ENCODE measurements around the gene ADAM12. TPM values are rescaled to one million over a fixed set of nuclear protein-coding genes. Genes with fewer than 3 reads are reported as not detected.
A peak's percentile ranks its signal among the peaks of the same experiment; 100 is the strongest.
"Not testable (repeated sequence)": the region's sequence is repeated elsewhere in the genome, so short reads cannot be mapped to it uniquely, and the experiment has no call there.

Gene ADAM12
- total RNA-seq, 1 donor from 2014 or later = 24.7 TPM

DNA sequence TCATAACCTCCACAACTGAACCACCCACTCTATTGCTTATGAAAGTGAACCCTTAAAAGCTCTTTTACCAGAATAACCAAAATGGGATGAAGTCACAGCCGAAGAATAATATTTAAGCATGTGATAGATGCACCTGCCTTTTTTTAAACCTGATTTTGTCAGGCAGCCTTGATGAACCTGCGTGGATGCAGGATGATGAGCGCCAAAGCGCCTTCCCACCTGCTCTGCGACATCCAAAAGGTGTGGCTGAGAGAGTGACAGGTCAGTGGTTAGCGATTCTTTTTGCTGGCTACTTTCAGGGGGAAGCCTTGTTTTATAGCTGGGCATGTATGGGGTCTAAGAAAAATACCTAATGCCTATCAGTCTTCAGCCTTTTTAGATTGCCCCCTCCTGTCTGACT is 334.1 kb downstream of the ADAM12 start:
- no peak for DNase-seq

DNA sequence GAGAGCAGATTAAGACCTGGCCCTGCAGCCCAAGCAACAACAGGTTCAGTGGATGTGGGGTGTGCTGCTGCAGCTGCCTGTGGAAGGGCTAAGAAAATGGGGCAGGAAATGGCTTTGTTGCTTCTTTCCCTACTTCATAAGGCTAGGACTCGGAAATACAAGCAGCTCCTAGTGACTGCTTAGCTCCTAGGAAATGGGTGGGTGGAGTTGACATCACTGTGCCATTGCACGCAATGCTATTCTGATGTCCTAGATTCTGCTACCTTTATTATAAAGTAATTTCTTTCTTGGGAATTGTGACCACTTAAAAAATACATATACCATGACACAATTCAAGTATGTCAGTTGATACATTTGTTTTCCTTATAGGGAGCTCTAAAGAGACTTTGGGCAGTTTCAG is 336.1 kb downstream of the ADAM12 start:
- DNase-seq = no peak

DNA sequence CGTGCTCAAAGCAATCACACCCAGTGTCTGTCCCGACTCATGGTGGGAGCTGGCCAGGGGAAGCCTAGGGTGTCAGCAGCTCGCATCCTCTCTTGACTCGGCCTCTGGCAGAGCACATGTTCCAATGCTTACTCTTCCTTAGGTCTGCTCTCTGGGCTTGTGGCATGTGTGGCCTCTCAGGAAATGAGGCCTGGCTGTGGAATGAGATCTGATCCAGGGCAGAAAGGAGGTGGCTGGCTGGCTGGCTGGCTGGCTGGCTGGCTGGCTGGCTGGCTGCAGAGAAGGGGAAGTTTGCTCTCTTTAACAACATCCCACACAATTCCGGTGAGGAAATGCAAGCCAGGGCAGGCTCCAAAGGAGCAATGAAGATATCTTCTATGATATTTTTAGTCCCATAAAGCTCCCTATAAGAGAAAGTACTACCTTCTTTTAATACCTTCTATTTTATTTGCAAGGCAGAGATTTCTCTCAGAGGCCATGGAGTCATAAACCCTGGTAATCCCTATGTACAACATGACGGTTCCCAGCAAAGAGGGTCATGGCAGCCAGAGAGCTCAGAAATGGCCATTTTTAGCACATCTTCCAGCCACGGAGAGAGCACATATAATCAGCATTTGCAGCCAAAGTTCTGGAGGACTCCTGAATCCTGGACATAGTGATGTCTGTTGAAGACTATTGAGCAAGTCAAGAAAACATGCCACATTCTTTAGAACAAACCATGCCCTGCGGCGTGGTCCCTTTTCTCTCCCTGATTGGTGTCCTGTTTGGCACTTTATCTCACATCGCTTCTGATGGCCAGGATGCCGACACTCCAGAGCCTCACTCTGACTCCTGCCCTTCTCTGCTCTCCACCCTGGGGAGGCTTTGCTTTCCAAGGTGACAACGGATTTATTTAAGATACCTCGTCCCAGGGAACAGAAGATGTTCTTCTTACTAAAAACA is 338.2 kb downstream of the ADAM12 start:
- DNase-seq = no peak

DNA sequence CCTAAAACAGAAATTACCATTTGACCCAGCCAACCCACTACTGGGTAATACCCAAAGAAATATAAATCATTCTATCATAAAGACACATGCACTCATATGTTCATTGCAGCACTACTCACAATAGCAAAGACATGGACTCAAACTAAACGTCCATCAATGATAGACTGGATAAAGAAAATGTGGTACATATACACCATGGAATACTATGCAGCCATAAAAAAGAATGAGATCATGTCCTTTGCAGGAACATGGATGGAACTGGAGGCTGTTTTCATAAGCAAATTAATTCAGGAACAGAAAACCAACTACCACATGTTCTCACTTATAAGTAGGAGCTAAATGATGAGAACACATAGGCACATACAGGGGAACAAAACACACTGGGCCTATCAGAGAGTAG is 340.5 kb downstream of the ADAM12 start:
- DNase-seq = not testable (repeated sequence)

DNA sequence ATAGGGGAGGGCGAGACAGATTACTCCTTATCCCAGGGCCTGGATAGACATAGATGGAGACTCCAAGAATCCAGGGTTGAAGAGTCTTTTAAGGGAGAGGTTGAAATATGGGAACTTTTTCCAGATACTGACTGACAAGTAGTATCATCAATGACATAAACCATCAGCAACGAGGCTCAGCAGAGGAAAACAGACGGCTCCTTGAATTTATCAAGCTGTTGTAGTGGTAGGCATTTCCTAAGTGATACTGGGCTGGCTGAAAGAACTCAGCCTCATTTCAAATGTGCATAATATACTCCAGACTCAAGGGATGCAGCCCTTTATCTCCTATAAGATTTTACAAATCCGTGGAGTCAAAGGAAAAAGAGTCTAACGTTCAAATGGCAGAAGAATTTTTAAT is 341.4 kb downstream of the ADAM12 start:
- no peak for DNase-seq

DNA sequence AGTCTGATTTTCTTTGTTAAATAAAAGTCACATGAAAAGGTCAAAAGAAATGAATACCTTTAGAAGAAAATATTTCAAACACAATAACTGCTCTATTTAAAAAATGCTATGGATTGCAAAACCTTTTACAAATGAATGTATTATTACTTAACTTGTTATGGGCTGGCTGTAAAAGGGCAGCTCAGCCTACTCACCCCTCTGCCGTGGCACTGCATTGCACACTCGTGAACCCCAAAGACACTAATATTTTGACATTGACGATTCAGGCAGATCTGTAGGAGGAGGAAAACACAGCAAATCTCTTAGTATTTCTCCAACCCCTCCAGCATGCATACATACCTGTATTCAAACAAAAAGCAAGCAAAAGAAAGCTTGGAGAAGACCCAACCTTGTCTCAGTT is 342.4 kb downstream of the ADAM12 start:
- DNase-seq = no peak

DNA sequence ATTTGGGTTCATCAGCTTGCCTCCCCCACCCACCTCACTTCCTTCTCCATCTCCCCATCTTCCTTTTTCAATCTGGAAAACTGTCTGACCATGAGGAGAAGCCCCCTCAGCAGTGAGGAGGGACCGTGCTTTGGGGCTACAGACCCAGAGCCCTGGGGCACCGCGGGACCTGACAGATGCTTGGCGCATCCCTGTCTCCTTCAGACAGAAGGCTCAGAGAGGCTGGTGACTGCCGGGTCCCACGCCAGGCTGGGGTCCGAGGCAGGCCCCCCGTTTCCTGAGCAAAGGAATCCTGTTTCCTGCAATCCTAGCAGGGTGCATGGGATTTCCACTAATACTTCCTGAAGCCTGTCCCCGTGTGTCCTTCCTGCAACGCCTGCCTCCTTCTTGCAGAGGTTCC is 344.9 kb downstream of the ADAM12 start:
- DNase-seq = no peak

DNA sequence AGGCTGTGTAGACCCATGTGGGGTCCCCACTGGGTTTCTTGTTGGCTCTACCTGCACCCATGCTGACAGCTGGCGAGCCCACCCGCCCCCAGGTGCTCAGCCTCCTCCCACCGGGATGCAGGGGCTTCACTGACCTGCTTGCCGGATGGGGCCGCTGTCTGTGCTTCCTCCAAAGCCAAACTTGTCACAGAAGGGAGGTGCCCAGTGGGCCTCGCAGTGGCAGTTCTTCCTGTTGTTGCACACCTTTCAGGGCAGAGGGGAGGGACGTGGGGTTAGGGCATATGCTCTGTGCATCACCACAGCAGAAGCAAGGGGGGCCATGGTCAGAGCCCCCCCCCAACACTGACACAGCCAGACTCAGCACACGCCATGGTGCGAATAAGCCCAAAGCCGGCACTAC is 345.4 kb downstream of the ADAM12 start:
- DNase-seq = no peak

DNA sequence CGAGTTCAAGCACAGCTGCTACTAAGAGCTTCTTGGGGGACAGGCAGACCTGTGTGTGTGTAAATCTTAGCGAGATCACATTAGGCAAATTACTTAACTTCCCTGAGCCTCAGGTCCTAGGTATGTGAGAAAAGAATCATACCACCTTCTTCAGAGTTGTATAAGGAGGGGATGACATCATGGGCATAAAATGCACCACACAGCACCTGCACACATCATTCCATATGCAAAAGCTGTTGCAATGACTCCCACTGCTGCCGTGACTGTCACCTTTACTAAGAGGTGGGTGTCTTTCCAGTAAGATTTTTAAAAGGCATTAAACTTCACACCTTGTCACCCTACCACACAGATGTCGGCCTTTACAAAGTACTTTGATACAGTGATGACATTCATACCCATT is 345.9 kb downstream of the ADAM12 start:
- DNase-seq = no peak

DNA sequence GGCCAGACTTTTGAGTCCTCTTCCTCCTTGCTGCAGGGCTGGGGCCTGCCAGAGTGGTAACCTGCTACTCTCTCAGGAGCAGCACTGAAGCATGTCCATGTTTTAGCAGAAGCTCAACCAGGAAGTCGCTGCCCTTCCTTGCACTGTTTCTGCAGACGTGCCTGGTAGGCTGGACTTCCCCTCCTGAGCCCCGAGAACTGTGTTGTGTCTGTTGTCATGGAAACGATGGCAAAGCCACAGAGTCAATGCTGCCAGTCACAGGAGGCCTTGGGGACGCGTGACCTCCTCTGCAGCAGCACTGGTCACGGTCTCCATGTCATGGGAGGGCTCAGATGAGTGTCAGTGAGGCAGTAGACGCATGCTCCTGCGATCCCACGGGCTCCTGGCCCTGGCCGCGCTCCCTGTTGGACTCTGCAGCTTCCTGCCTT is 346.5 kb downstream of the ADAM12 start:
- DNase-seq = peak; percentile 85

DNA sequence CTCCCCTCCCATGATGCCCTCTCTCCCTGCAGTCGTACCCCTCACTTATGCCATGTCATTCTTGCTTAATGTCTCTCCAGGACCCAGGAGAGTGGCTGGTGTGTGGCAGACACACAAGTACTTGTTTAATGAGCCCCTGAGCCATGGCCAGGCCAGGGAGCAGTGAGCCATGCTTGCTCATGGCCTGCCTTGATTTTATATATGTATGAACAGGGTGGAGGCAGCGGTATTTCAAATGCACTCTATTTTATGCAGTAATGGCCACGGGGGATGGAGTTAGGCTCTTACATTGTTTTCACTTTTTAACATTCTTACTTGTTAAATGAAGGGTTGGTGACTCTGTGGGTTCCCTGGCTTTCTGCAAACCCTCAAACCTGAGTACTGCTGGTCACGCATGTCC is 347.2 kb downstream of the ADAM12 start:
- no peak for DNase-seq

DNA sequence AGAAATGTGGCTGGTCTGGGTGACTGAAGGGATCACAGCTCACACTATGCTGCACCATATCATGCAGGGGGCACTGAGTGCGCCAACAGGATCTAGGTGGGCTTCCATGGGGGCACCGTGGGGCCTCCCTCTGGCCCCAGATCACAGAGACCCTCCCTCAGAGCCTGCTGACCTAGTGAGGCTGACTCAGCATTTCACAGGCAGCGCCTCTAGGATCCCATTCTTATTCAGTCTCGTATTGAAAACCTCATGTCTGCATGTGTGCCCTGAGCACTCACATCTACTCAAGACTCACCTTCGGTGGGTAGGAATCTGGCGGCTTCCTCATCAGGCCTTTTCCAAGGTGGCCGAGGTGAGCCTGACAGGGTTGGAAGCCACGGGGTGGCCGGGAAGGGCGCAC is 350.3 kb downstream of the ADAM12 start:
- DNase-seq = no peak

DNA sequence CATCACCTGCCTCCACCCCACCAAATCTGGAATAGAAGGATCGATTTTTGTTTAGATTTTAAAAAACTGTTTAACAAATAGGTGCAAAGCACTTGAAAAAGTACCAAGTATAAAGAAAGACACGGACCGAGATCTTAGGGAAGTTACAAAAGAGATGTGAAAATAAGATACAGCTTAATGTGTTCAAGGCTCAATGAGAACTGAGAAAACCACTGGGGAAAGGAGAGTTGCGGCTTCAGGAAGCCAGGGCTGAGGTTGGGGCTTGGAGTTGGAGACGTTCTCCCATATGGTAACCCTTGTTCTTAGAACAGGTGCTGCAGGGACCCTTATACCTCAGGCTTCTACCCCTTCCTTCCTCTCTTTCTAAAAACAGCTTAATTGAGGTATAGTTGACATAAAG is 351.8 kb downstream of the ADAM12 start:
- no peak for DNase-seq

DNA sequence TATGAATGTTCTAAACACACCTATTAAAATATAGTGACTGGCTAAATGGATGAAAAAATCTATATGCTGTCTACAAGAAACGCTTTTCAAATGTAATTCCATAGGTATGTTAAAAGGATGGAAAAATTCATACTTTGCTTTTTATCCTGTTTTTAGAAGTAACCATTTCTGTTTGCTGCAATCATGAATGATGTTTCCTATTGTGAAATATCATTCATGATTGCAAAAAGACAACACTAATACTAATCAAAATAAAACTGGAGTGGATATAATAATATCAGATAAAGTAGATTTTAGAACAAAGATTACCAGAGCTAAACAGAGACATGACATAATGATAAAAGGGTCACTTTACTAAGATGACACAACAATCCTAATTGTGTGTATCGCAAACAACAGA is 353.7 kb downstream of the ADAM12 start:
- DNase-seq = no peak

DNA sequence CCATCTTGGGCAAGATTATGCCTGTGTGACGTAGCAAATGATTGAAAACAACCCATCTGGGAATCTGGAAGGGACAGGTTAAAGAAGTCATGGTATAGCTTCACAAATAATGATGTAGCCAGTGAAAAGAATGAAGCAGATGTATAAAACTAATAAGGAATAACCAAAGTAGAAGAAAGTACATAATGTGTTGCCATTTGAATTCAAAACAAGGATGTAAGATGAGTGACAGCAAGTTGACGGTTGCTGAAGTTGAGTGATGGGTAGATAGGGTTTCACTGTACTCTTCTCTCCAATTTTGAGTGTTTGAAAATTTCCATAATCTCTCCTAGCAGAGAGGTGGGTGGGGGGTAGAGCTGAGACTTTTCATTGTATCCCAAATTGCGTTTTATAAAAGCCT is 358.3 kb downstream of the ADAM12 start:
- DNase-seq = no peak

DNA sequence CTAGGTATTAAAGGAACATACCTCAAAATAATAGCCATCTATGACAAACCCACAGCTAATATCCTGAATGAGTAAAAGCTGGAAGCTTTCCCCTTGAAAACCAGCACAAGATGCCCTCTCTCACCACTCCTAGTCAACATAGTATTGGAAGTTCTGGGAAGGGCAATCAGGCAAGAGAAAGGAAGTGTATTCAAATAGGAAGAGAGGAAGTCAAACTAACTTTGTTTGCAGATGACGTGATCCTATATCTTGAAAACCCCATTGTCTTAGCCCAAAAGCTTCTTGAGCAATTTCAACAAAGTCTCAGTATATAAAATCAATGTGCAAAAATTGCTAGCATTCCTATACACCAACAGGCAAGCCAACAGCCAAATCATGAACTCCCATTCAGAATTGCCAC is 360.6 kb downstream of the ADAM12 start:
- DNase-seq = no peak

DNA sequence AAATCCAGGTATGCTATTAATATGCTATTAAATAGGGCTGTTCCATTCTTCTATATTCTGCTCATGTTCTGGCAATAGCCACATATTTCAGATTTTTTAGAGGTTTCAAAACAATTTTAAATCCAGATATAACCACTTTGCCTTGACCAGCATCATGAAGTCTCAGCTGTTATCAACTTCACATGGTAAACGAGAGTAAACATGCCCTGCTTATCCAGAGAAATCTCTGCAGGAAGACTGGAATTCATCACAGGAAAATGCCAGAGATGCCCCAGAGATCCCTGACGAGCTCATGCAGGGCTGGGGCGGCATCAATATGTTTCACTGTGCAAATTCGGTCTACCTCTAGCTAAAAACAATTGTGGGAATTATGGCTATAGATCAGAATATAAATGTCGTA is 365.4 kb downstream of the ADAM12 start:
- DNase-seq = no peak

DNA sequence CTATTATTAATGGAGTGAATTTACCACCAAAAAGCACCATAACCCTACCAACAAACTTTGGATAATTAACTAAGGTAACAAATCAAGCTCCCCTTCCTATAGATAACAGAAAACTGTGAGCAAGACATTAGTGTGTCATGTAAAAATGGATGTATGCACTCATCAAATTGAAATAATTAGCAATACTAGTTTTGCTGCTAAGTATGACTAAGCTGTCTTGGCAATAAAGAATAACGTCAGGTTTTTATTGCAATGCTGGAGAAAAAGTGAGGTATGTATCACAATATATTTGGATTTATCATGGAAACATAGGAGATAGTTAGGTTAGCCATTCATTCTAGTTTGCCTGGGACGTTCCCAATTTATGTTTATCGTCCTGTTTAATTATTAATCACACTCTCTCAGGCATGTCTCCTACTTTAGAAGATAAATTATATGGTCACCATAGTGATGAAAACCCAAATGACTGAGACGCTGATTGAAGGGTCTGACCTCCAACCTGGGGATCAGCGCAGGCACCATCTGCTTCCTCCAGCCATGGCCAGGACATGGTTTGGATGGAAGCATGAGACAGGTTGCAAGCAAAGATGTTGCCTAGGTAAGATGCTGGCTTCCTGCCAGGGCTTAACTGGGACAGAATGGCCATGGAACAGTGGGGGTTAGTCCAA is 366.3 kb downstream of the ADAM12 start:
- no peak for DNase-seq

DNA sequence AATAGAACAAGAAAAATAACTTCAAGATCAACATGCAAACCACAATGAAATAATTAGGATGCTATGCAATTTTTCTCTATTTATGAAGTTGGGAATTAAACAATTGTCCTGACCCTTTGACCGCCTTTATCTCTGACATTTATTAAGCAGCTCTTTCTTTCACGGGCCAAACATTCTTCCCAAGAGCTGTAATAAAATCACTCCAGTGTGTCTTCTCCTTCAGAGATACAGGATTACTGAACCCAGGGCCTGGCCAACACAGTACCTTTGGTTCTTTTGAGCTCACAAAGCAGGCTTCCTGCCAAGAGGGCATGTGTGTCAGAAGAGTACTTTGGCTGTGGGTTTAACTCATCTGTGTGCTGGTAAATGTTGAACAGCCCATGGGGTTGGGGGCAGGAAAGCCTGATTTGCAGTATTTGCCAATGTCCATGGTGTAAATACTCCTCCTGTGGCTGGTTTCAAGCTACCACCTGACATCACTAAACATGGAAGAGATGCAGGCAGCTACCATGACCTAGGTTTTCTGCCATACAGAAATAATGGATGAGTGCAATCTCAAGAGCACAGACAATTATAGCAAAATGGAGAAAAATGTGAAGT is 370.2 kb downstream of the ADAM12 start:
- DNase-seq = no peak

DNA sequence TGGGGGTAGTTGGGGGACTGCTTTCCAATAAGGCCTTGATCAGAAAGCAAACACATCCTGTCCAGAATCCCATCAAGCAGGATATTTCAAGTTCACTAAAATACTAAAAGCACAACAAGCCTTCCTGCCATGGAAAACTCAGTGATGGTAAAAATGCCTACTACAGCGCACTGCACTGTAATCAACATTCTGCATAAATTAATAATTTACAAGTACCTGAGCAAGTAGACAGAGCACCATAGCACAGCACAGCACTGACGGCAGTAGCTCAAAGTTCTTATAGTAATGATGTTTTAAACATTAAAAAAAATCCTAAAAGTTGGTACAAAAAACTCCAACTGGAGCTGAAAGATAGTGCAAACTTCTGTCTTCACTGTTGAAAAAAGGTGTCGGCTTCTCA is 371.4 kb downstream of the ADAM12 start:
- DNase-seq = no peak

DNA sequence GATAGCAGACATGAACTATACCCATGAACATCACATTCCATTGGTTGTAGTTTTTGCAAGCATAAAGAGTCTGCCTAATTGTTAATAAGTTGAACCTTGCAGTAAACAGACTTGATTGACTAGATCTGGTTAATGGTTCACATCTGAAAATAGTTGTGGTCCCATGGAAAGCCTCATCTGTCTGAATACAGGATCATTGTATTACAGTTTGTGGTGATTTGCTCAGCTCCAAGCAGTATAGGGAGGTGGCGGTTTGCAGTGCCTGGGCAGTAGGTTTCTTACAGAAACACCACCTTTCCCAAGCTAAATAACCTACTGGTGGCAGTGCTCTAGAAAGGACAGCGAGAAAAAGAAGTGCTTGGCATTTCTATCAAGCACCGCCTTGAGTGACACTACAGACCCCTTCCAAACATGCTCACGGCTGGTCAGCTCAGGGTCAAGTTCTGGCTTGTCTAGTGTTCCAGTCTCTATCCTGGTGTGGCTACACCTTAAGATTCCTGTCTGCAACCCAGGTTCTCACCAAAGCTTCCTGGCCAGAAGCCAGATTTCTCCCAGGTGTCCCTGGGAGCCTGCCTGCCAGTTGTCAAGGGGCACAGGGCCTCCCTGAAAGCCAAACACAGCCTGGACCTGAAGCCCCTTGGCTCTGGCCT is 372.0 kb downstream of the ADAM12 start:
- DNase-seq = no peak

DNA sequence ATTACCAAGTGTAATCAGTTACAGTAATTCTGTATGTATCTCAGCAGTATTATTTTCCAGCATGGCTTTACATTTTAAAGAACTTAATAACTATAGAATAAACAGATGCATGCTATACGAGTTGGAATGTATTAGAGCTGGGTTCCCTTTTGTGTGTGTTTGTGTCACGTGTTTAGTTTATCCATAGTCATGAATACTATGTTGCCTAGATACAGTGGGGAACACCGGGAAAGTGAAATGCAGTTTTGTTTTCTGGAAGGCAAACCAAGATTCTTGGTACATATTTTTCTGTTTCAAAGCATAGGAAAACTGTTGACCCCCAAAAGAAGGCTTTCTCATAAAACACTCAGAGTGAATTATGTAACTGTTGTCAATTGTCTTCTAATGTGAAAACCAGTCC is 372.9 kb downstream of the ADAM12 start:
- peak; percentile 36 for DNase-seq

DNA sequence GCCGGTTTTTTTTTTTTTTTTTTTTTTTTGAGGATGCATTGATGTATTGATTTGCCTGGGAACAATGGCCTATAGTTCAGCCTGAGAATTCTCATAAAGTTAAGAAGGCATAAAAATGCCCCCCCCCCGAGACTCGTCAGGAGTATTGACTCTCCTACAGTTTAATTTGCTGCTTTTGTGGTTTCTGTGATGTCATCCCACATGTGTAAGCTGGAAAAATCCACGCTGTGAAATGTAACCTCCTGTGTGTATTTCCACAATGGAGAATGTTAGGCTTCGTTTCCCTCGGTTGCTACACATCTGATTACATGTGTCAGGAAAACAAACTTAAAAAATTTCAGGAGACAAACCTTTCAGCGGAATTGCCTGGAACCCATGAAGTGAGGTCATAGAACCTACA is 374.0 kb downstream of the ADAM12 start:
- peak; percentile 51 for DNase-seq

Data from tongue (tissue), 2 donors.